Upper lobe of left lung (tissue), 4 donors: ENCODE data around the gene VSIG10L.

ENCODE experiments used
- EP300 ChIP-seq, 4 donors: sonication (generic); formaldehyde crosslinking; IDR thresholded peaks; one replicate each; pipeline ENCODE4 v1.5.1; 2017; ENCODE audit warnings: antibody characterized with exemption in 4 of 4, control low read depth in 2 of 4
- POLR2A ChIP-seq, 4 donors: fragments of 450-650 bp; IDR thresholded peaks; one replicate each; pipeline ENCODE4 v1.5.1; 2016 to 2017; ENCODE audit warnings: antibody characterized with exemption in 4 of 4, mild to moderate bottlenecking in 2 of 4
- POLR2AphosphoS5 ChIP-seq, 2 donors: sonication (generic); formaldehyde crosslinking; IDR thresholded peaks; one replicate each; pipeline ENCODE4 v1.5.1; 2017; ENCODE audit warnings: antibody characterized with exemption in 2 of 2
- TF ChIP-seq, protein P1 (sequence below), 6 experiments: fragments of 450-650 bp in 4 of 6; fragments of 200-600 bp in 2 of 6; sonication (generic) in 2 of 6; IDR thresholded peaks; one replicate each; pipeline ENCODE4 v1.5.1; 2016 to 2019; ENCODE audit warnings: antibody characterized with exemption in 6 of 6

DNA sequence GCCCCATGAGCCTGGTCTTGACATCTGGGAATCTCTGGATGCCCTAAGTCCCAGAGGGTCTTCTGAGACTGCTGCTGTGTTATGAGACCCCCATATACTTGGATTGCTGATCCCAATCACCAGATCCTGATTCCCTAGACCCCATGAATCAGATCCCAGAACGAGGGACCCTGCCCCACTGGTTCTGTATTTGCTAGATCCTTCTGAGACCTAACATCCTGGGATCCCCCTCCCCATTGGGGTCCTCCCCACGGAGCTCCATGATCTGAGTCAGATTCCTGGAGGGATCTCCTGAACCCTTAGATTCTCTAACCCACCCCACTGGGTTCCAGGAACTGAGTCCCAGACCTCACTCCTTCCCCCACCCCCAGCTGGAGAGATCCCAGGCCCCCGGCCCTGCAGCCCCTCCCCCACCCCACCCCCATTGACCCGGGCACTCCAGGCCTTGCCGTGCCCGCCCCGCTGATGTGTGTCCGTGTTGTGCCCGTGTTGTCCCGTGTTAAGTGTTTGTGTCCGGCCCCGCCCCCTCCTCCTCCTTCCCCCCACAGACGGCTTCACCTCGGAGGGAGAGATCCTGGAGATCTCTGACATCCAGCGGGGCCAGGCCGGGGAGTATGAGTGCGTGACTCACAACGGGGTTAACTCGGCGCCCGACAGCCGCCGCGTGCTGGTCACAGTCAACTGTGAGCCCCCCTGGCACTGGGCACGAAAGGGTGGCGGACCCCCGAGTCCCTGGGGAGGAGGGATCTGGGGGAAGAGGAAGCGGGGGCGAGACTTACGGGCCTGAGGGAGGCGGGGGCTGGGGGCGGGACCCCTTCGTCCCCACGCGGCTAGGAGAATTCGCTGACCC is 15.5 kb downstream of the VSIG10L start:
- TF ChIP-seq, protein P1, sequence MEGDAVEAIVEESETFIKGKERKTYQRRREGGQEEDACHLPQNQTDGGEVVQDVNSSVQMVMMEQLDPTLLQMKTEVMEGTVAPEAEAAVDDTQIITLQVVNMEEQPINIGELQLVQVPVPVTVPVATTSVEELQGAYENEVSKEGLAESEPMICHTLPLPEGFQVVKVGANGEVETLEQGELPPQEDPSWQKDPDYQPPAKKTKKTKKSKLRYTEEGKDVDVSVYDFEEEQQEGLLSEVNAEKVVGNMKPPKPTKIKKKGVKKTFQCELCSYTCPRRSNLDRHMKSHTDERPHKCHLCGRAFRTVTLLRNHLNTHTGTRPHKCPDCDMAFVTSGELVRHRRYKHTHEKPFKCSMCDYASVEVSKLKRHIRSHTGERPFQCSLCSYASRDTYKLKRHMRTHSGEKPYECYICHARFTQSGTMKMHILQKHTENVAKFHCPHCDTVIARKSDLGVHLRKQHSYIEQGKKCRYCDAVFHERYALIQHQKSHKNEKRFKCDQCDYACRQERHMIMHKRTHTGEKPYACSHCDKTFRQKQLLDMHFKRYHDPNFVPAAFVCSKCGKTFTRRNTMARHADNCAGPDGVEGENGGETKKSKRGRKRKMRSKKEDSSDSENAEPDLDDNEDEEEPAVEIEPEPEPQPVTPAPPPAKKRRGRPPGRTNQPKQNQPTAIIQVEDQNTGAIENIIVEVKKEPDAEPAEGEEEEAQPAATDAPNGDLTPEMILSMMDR (IDR thresholded peaks at IDR 0.05), result no peak
- TF ChIP-seq EP300 (IDR thresholded peaks at IDR 0.05) (no peak), POLR2A (IDR thresholded peaks at IDR 0.05) (no peak), POLR2AphosphoS5 (IDR thresholded peaks at IDR 0.05) (no peak)
